Pancreas (tissue), 10 donors: ENCODE results near the gene SKIDA1. TPM values are rescaled to one million over a fixed set of nuclear protein-coding genes. Genes with fewer than 3 reads are reported as not detected.
"Not testable (repeated sequence)": the region's sequence is repeated elsewhere in the genome, so short reads cannot be mapped to it uniquely, and the experiment has no call there.

ENCODE experiments used
- ATAC-seq, 4 donors: fragments of 200-7000 bp; cut with Tn5 transposase; one replicate each; pipeline versions ENCODE4 v1.8.0 to v1.9.1; 2020; ENCODE audit warnings: mild to moderate bottlenecking in 4 of 4, moderate library complexity in 4 of 4
- DNase-seq, 6 donors: peaks; one replicate each; pipeline ENCODE4 v3.0.0-alpha.2; 2020
- FAIRE-seq: peaks from 2 replicates; lab custom pipeline; 2012; peaks lifted over from hg19 to GRCh38; lab: Jason Lieb, UNC
- H3K27ac ChIP-seq, 4 donors: fragments of 200-600 bp; sonication (generic); 1 replicate in 3 of 4; 2 replicates in 1 of 4; pipeline versions ENCODE4 v1.5.0 to v1.8.0; 2020
- H3K27me3 ChIP-seq, 4 donors: fragments of 200-600 bp; one replicate each; pipeline ENCODE4 v1.8.0; 2021
- H3K36me3 ChIP-seq, 3 donors: fragments of 200-600 bp; sonication (generic) in 1 of 3; one replicate each; pipeline versions ENCODE4 v1.5.0 to v1.8.0; 2020 to 2021
- H3K4me1 ChIP-seq, 3 donors: fragments of 200-600 bp; one replicate each; pipeline ENCODE4 v1.8.0; 2021
- H3K4me3 ChIP-seq, 4 donors: fragments of 200-600 bp; sonication (generic) in 2 of 4; one replicate each; pipeline versions ENCODE4 v1.5.0 to v1.8.0; 2020 to 2021
- H3K9me3 ChIP-seq, 4 donors: fragments of 200-600 bp; one replicate each; pipeline ENCODE4 v1.8.0; 2021
- whole genome bisulfite sequencing, 2 donors: extraction: QIAGEN DNeasy Blood & Tissue Kit; methylation state at CpG; one replicate each; pipeline ENCODE4 v1.1.7; 2013; 5-methylcytosine and 5-hydroxymethylcytosine counted together
- intact Hi-C, 3 donors: fragments of 100-400 bp; cut with DNase I; formaldehyde crosslinking; loops; one replicate each; pipeline versions ENCODE4 v1.11.1 to v1.14.2; 2022
- polyA plus RNA-seq, 2 donors: library from polyadenylated mRNA; stranded (reverse); fragments of 200-250 nt; gene quantifications; one replicate each; pipeline ENCODE4 v1.2.3, GENCODE V29; 2013
- total RNA-seq, 6 donors: library from RNA; stranded (reverse); fragmentation: NEBNext Ultra II Directional in 4 of 6; extraction: Animal tissue kit (Norgen Biotek cat#: 25700) in 4 of 6; gene quantifications; one replicate each; pipeline versions ENCODE4 v1.2.1 to v1.2.4, GENCODE V29; 2021 to 2023
- TF ChIP-seq, protein P1 (sequence below), 4 donors: fragments of 200-600 bp; sonication (generic) in 3 of 4; IDR thresholded peaks; one replicate each; pipeline versions ENCODE4 v1.5.0 to v1.8.0; 2021; ENCODE audit warnings: antibody characterized with exemption in 4 of 4
- donor health status: healthy with polysubstance abuse.
- donor health status: DM: no; HTN: no; CAD: no; lungs with moderate emphysema.
- donor health status: DM: no; HTN: no; CAD: no.
- donor health status: control.
- donor health status: control.
- donor health status: Bipolar disorder and iron deficiency.
- donor health status: DM: yes; HTN: yes; CAD: no.
- donor health status: DM: no; HTN: no; CAD: no.
- donor health status: DM: no; HTN: no; CAD: no.
- donor health status: DM: yes; HTN: yes; CAD: no.

The SKIDA1 gene
- total RNA-seq = under 1 TPM; 0.51 to 0.97 (median 0.62) TPM
- under 1 TPM; 0.23 to 0.52 TPM for polyA plus RNA-seq

DNA sequence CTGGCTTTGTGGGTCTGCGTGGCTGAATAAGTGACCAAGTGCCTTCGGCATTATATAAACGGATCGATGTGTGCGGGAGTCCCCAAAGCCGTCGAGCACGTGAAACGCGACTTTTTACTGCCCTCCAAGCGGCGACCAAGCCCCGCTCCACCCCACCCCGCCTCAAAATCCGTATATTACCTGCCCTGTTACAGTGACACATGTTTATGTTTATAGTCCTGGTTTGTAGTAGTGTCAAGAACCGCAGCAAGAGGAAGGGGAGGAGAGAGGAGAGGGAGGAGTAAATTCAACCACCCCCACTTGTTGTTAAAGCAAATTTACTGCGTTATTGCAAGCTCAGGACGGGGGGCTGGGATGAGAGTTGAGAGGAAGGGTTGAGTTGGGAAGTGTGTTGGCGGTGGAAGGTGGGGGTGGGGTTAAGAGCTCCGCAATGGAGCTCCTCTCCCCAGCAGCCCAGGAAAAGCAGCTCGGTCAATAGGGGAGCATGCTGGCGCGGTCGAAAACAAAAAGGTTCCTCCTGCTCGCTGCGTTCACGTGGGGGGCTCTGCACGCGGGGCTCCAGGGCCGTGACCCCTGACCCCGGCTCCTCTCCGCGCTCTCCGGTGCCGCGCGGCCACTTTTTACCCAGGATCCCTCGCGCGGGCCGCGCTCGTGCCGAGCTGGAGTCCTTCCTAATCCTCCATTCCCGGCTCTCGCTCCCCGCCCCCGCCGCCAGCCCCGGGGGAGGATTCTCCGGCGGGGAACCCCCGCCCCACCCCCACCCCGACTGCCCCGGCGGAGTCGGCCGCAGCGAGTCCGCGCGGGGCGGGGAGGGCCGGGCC, at the start of gene SKIDA1:
Gene SKIDA1 (minus strand): TSS at position 316 of the 821 bp plus-strand sequence. CDS start 7,860 bp downstream, outside the sequence.
- WGBS, 2 donors = 0 to 1% methylated on average over 42 to 64 of the region's 64 CpGs
- no peaks in the 10 kb centered on the region for H3K36me3 ChIP-seq
- no peaks in the 10 kb centered on the region for H3K27me3 ChIP-seq
- H3K9me3 ChIP-seq = no peaks in the 10 kb centered on the region
- peaks cover 0 to 4% (median 1%) of the 10 kb centered on the region in 3 donors for H3K4me1 ChIP-seq
- no peak for FAIRE-seq
- ATAC-seq = peak; percentile 81 to 87 (median 84)
- H3K4me3 ChIP-seq = peak within 1 kb of the TSS; percentile 58 to 68 (median 60)
- peak within 1 kb of the TSS; percentile 91 to 99 (median 96) for H3K27ac ChIP-seq
- TF ChIP-seq, protein P1, sequence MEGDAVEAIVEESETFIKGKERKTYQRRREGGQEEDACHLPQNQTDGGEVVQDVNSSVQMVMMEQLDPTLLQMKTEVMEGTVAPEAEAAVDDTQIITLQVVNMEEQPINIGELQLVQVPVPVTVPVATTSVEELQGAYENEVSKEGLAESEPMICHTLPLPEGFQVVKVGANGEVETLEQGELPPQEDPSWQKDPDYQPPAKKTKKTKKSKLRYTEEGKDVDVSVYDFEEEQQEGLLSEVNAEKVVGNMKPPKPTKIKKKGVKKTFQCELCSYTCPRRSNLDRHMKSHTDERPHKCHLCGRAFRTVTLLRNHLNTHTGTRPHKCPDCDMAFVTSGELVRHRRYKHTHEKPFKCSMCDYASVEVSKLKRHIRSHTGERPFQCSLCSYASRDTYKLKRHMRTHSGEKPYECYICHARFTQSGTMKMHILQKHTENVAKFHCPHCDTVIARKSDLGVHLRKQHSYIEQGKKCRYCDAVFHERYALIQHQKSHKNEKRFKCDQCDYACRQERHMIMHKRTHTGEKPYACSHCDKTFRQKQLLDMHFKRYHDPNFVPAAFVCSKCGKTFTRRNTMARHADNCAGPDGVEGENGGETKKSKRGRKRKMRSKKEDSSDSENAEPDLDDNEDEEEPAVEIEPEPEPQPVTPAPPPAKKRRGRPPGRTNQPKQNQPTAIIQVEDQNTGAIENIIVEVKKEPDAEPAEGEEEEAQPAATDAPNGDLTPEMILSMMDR (IDR thresholded peaks at IDR 0.05) = no peak
- intact Hi-C loops = no loop called here
- DNase-seq = peak; percentile 88 to 94 (median 90)

- DNase-seq, ATAC-seq, intact Hi-C loops, H3K36me3 ChIP-seq, H3K4me1 ChIP-seq, H3K27me3 ChIP-seq, H3K9me3 ChIP-seq, H3K4me3 ChIP-seq, H3K27ac ChIP-seq, FAIRE-seq: not testable (repeated sequence)
- WGBS, 2 donors = 89 to 96% methylated on average over 2 of the region's 2 CpGs
Measured at GRCh38 chr10:21574514-21574913, 49.0 kb upstream of the SKIDA1 start.

DNA sequence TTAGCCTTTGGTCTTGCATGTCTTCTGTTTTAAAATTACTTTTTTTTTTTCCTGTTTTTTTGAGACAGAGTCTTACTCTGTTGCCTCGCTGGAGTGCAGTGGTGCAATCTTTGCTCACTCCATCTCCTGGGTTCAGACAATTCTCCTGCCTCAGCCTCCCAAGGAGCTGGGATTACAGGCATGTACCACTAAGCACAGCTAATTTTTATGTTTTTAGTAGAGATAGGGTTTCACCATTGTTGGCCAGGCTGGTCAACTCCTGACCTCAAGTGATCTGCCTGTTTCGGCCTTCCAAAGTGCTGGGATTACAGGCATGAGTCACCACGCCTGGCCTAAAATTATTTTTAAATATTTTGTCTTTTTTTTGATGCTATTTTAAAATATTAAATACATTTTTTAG, 47.1 kb upstream of the SKIDA1 start:
- H3K4me3 ChIP-seq = no peak overlapping the region
- DNase-seq (no peak), ATAC-seq (peak in 2 of 4 donors; percentile 43 to 57), FAIRE-seq (no peak)
- H3K4me1 ChIP-seq = peaks cover 0 to 8% (median 7%) of the 10 kb centered on the region in 3 donors
- intact Hi-C loops = no loop called here
- no peaks in the 10 kb centered on the region for H3K27me3 ChIP-seq
- TF ChIP-seq, protein P1 (IDR thresholded peaks at IDR 0.05) = no peak
- no peak overlapping the region for H3K27ac ChIP-seq
- H3K9me3 ChIP-seq = no peaks in the 10 kb centered on the region
- H3K36me3 ChIP-seq = no peaks in the 10 kb centered on the region
- WGBS, 2 donors = 82 to 87% methylated on average over 3 of the region's 3 CpGs

- WGBS, 2 donors = 83 to 86% methylated on average over 3 of the region's 3 CpGs
- H3K4me1 ChIP-seq = peaks cover 0 to 10% (median 8%) of the 10 kb centered on the region in 3 donors
- H3K36me3 ChIP-seq = no peaks in the 10 kb centered on the region
- no peak overlapping the region for H3K27ac ChIP-seq
- H3K9me3 ChIP-seq = no peaks in the 10 kb centered on the region
- DNase-seq (no peak), FAIRE-seq (no peak), ATAC-seq (peak in 1 of 4 donors; percentile 29)
- no peaks in the 10 kb centered on the region for H3K27me3 ChIP-seq
- no peak overlapping the region for H3K4me3 ChIP-seq
- TF ChIP-seq, protein P1 (IDR thresholded peaks at IDR 0.05) = no peak
- intact Hi-C loops = no loop called here
Measured at GRCh38 chr10:21570761-21571521, 45.5 kb upstream of the SKIDA1 start.

DNA sequence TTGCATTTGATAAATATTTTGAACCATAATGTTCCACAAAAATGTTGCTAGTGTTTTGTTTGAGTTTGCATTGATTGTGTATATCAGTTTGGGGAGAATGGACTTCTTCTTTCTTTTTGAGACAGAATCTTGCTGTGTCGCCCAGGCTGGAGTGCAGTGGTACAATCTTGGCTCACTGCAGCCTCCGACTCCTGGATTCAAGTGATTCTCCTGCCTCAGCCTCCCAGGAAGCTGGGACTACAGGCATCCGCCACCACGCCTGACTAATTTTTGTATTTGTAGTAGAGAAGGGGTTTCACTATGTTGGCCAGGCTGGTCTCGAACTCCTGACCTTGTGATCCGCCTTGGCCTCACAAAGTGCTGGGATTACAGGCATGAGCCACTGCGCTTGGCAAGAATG, 33.5 kb upstream of the SKIDA1 start:
- FAIRE-seq, intact Hi-C loops, H3K4me1 ChIP-seq, H3K27me3 ChIP-seq, H3K9me3 ChIP-seq, ATAC-seq, H3K27ac ChIP-seq, DNase-seq, H3K4me3 ChIP-seq: not testable (repeated sequence)
- peaks cover 0 to 36% (median 0%) of the 10 kb centered on the region in 3 donors for H3K36me3 ChIP-seq
- 97% methylated on average over 7 of the region's 7 CpGs for WGBS, 2 donors
